ENCODE results near the gene TTC21B.

The TTC21B gene

DNA sequence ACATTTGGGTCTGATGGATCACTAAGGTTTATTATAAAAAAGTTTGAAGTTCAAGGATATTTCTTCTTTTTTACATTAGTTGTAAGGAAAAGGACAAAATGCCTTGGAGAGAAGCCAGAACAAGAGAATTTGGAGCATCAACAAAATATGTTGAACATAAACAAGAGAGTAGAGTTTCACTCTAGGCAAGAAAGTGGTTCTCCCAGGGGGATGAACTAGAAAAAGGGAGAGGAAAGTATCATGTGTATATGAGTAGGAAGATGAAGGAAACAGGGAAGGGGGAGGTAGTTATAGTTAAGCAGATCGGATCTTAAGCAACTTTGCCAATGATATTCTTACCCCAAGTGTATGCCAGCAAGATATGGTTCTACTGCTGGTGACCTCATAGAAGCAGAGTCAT lies 95.7 kb downstream of the TTC21B start:
- DNase-seq (ENCODE audit: insufficient read length) (no peak), FAIRE-seq (no peak)
- no peak for TF ChIP-seq POLR2AphosphoS5 (IDR thresholded peaks at IDR 0.05; ENCODE audit: low read depth, low read length)
- no peak for TF ChIP-seq TAF1 (IDR thresholded peaks at IDR 0.05; ENCODE audit: borderline replicate concordance, low read depth, low read length)
- TF ChIP-seq POLR2A (IDR thresholded peaks at IDR 0.05; ENCODE audit: low read depth, low read length): no peak

DNA sequence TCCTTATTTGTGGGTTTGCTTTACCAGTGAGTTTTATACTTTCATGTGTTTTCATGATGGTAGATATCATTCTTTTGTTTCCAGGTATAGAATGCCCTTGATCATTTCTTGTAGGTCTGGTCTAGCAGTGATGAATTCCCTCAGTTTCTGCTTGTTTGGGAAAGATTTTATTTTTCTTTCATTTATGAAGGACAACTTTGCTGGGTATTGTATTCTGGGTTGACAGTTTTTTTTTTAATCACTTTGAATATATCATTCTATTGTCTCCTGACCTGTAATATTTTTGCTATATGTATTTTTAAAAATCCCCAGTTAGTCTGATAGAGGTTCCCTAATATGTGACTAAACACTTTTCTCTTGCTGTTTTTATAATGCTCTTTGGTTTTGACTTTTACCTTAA lies 101.2 kb downstream of the TTC21B start:
- TF ChIP-seq TAF1 (IDR thresholded peaks at IDR 0.05; ENCODE audit: borderline replicate concordance, low read depth, low read length): no peak
- no peak for TF ChIP-seq POLR2A (IDR thresholded peaks at IDR 0.05; ENCODE audit: low read depth, low read length)
- no peak for TF ChIP-seq POLR2AphosphoS5 (IDR thresholded peaks at IDR 0.05; ENCODE audit: low read depth, low read length)
- DNase-seq (ENCODE audit: insufficient read length): no peak
- no peak for FAIRE-seq

DNA sequence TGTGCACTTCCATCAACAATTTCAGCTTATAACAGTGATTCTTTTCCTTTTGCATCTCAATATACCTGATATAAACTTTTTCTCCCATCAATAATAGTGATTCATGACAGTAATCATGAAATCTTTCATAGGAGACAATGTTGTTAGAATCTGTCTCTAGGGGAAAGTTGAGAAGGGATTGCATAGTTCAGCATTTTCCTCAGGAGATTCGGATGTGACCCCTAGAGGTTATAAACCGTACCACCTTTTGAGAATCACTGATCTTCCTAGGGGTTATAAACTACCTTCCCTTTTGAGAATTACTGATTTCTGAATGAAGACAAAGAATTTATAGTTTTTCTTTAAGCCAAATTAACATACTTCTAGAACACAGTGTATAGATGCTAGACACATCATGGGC lies 106.6 kb downstream of the TTC21B start:
- FAIRE-seq: no peak
- TF ChIP-seq TAF1 (IDR thresholded peaks at IDR 0.05; ENCODE audit: borderline replicate concordance, low read depth, low read length) (no peak), POLR2A (IDR thresholded peaks at IDR 0.05; ENCODE audit: low read depth, low read length) (no peak), POLR2AphosphoS5 (IDR thresholded peaks at IDR 0.05; ENCODE audit: low read depth, low read length) (no peak)
- DNase-seq (ENCODE audit: insufficient read length): no peak

DNA sequence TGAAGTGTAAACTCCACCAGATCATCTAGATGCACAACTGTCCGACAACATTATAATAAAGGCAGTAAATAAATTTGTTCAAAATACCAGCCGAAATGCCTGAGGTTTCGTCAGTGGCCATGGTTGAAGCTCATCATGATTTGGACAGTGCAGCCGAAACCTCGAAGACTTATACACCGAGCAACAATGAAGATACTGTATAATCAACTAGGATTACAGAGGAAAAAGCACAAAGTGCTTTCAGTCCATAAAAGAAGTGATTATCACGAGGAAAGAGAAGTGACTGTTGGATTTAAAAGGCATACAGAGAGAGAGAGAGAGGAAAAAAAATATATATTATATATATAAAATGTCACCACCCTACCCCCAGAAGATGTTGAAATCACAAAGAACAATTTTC lies 107.5 kb downstream of the TTC21B start:
- FAIRE-seq (no peak), DNase-seq (ENCODE audit: insufficient read length) (no peak)
- TF ChIP-seq TAF1 (IDR thresholded peaks at IDR 0.05; ENCODE audit: borderline replicate concordance, low read depth, low read length) (no peak), POLR2A (IDR thresholded peaks at IDR 0.05; ENCODE audit: low read depth, low read length) (no peak), POLR2AphosphoS5 (IDR thresholded peaks at IDR 0.05; ENCODE audit: low read depth, low read length) (no peak)

DNA sequence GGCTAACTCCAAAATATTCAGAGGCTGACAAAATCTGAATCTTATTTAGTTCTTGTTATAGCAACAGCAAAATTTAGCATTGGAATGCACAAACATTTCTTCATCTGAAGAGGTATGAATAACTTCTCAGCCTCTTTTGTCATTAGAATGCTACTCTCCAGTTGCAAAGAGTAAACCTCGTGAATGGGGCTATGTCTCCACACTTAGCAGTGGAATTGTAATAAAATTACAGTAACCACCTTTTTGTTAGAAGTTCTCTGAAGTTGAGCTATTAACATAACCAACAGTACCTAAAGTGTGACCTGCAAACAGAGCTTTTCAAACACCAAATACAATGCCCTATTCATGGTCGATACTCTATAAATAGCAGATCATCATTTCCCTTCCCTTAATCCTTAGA lies 109.4 kb downstream of the TTC21B start:
- TF ChIP-seq POLR2AphosphoS5 (IDR thresholded peaks at IDR 0.05; ENCODE audit: low read depth, low read length) (no peak), TAF1 (IDR thresholded peaks at IDR 0.05; ENCODE audit: borderline replicate concordance, low read depth, low read length) (no peak), POLR2A (IDR thresholded peaks at IDR 0.05; ENCODE audit: low read depth, low read length) (no peak)
- FAIRE-seq: no peak
- DNase-seq (ENCODE audit: insufficient read length): no peak

DNA sequence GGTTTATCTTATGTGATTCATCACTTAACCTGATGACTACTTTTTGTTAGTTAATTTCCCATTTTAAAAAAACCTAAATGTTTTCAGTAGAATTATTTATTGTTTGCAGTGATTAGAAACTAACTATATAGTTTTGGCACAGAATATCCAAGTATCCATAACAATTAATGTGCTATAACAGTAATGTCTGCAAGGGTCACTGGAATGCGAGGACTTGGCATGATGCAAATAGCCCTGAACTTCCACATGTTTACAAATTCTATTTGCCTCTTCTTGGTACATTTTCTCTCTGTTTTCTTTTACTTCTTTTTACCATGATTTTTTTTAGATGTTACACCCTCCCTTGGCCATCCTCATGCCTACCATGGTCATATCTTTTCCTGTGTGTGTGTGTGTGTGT lies 110.2 kb downstream of the TTC21B start:
- FAIRE-seq (no peak), DNase-seq (ENCODE audit: insufficient read length) (no peak)
- TF ChIP-seq POLR2A (IDR thresholded peaks at IDR 0.05; ENCODE audit: low read depth, low read length) (no peak), TAF1 (IDR thresholded peaks at IDR 0.05; ENCODE audit: borderline replicate concordance, low read depth, low read length) (no peak)

DNA sequence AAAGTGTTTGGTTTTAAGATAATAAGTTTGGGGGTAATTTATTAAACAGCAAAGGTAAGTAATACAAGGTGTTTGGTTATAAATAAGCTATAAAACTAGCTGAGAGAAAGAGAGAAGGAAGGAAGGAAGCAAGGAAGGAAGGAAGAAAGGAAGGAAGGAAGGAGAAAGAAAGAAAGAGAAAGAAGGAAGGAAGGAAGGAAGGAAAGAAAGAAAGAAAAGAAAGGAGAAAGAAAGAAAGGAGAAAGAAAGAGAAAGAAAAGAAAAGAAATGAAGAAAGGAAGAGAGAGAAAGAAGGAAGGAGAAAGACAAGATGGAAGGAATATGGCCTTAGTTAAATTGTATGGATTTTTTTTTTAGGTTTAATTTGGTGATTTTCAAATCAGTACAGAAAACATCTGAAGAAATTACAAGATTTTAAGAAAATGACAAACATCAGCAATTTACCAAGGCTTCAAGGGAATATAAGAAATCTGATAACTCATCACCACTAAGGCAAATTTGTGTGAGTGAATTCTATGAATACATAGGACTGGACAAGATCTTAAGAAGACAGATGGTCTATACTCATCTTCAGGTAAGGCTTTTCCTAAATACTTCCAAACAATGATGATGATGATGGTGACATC lies 113.1 kb downstream of the TTC21B start:
- TF ChIP-seq POLR2A (IDR thresholded peaks at IDR 0.05; ENCODE audit: low read depth, low read length) (no peak), TAF1 (IDR thresholded peaks at IDR 0.05; ENCODE audit: borderline replicate concordance, low read depth, low read length) (no peak), POLR2AphosphoS5 (IDR thresholded peaks at IDR 0.05; ENCODE audit: low read depth, low read length) (no peak)
- DNase-seq (ENCODE audit: insufficient read length): no peak
- FAIRE-seq: no peak

DNA sequence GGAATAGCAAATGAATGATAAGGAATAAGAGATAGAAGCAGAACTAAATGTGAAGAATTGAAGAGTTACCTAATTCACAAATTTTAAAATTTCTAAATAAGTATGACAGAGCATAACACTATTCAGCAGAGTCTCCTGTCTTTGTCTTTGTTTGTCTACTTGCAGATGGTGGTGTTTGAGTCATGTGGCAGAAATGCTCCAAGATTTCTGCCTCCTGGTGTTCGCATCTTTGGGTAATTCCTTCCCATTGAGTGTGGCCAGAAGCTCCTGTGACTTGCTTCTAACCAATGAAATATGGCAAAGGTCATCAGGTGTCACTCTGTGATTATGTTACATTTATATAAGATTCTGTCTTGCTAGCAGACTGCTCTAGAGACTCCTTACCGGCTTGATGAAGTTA lies 114.0 kb downstream of the TTC21B start:
- TF ChIP-seq TAF1 (IDR thresholded peaks at IDR 0.05; ENCODE audit: borderline replicate concordance, low read depth, low read length) (no peak), POLR2AphosphoS5 (IDR thresholded peaks at IDR 0.05; ENCODE audit: low read depth, low read length) (no peak), POLR2A (IDR thresholded peaks at IDR 0.05; ENCODE audit: low read depth, low read length) (no peak)
- DNase-seq (ENCODE audit: insufficient read length): no peak
- no peak for FAIRE-seq

DNA sequence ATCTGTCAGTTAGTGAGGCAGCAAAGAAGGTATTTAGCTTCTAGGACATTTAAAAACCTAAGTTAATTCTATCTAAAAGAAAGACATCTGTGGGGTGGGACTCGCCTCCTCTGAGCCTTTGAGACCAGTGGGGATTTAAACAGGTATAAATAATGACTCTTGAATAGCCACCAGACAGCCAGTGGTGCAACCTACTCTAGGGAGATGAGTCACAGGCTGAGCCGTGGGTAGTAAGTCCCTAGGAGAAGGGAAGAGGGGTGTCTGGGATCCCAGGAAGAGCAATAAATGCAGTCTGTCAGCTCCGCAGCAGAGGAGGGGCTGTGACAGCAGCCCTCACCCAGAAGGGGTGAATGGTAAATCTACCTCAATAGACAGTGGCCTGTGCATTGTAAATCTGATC lies 116.5 kb downstream of the TTC21B start:
- no peak for TF ChIP-seq TAF1 (IDR thresholded peaks at IDR 0.05; ENCODE audit: borderline replicate concordance, low read depth, low read length)
- TF ChIP-seq POLR2A (IDR thresholded peaks at IDR 0.05; ENCODE audit: low read depth, low read length): no peak
- no peak for TF ChIP-seq POLR2AphosphoS5 (IDR thresholded peaks at IDR 0.05; ENCODE audit: low read depth, low read length)
- DNase-seq (ENCODE audit: insufficient read length) (no peak), FAIRE-seq (no peak)

DNA sequence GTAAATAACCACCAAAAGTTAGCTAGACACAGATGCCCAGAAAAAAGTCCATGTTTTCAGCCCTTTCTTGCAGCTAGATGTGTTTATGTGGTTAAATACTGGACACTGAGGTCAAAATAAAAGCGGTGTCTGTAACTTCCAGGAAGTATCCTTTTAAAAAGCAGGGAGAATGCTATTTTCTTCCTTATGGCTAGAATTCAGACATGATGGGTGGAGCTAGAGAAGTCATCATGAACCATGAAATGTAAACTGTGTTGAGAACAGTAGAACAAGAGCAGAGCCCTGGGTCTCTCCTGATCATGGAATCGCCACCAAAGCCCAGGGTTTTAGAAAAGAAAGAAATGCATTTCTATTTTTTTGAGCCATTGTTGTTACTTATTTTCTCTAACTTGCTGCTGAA lies 118.2 kb downstream of the TTC21B start:
- no peak for DNase-seq (ENCODE audit: insufficient read length)
- no peak for FAIRE-seq
- TF ChIP-seq TAF1 (IDR thresholded peaks at IDR 0.05; ENCODE audit: borderline replicate concordance, low read depth, low read length): no peak
- TF ChIP-seq POLR2AphosphoS5 (IDR thresholded peaks at IDR 0.05; ENCODE audit: low read depth, low read length): no peak
- no peak for TF ChIP-seq POLR2A (IDR thresholded peaks at IDR 0.05; ENCODE audit: low read depth, low read length)

DNA sequence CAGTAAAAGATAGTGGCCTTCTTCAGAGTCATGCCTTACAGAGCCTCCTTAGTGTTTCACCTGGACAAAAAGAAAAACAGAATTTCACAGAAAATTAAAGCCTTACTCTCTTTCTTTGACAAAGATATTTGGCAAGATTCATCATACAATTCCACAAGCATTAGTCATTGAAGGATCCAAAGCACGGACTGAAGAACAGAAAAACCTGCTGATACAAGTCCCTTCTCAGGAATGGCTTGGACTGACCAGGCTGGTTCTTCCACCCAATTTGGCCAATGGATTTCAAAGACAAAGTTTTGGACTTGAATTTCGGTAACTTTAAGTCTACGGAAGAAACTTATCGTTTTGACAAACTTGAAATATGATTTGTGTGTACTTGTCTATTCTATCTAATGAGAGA lies 120.4 kb downstream of the TTC21B start:
- FAIRE-seq: no peak
- no peak for DNase-seq (ENCODE audit: insufficient read length)
- TF ChIP-seq TAF1 (IDR thresholded peaks at IDR 0.05; ENCODE audit: borderline replicate concordance, low read depth, low read length): no peak
- no peak for TF ChIP-seq POLR2A (IDR thresholded peaks at IDR 0.05; ENCODE audit: low read depth, low read length)
- TF ChIP-seq POLR2AphosphoS5 (IDR thresholded peaks at IDR 0.05; ENCODE audit: low read depth, low read length): no peak

DNA sequence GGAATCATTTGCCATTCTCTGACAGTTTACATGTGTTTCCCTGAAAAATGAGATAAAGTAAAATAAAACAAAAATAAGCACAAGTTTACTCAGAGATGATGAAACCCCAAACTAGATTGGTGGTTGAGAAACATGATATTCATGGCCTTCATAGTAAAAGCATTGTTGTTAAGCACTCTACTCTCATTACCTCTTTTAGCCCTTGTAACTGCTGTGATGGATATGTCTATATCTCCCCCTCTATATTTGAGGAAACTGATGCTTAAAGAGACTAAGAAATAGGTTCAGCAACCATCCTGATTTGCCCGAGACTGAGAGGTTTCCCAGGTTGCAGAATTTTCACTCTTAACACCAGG lies 125.7 kb downstream of the TTC21B start:
- TF ChIP-seq TAF1 (IDR thresholded peaks at IDR 0.05; ENCODE audit: borderline replicate concordance, low read depth, low read length) (no peak), POLR2A (IDR thresholded peaks at IDR 0.05; ENCODE audit: low read depth, low read length) (no peak), POLR2AphosphoS5 (IDR thresholded peaks at IDR 0.05; ENCODE audit: low read depth, low read length) (no peak)
- FAIRE-seq (no peak), DNase-seq (ENCODE audit: insufficient read length) (no peak)

All from GM12892 (cell line).